CD4-positive, alpha-beta T cell treated with Interleukin-12 subunit alpha and Interleukin-12 subunit beta, for 1 hour (primary cell): ENCODE data around the gene PSMD9.

ENCODE experiments used
- DNase-seq: peaks from one replicate; pipeline ENCODE4 v3.0.0-alpha.2; 2020

The PSMD9 gene

GRCh38 chr12:121957861-121958515 is 69.4 kb downstream of the PSMD9 start:
- no peak for DNase-seq

GRCh38 chr12:121958541-121959240 is 70.1 kb downstream of the PSMD9 start:
- DNase-seq: no peak

GRCh38 chr12:121960541-121960940 is 72.0 kb downstream of the PSMD9 start:
- DNase-seq: no peak

GRCh38 chr12:121961195-121961879 is 72.7 kb downstream of the PSMD9 start:
- DNase-seq: no peak

DNA sequence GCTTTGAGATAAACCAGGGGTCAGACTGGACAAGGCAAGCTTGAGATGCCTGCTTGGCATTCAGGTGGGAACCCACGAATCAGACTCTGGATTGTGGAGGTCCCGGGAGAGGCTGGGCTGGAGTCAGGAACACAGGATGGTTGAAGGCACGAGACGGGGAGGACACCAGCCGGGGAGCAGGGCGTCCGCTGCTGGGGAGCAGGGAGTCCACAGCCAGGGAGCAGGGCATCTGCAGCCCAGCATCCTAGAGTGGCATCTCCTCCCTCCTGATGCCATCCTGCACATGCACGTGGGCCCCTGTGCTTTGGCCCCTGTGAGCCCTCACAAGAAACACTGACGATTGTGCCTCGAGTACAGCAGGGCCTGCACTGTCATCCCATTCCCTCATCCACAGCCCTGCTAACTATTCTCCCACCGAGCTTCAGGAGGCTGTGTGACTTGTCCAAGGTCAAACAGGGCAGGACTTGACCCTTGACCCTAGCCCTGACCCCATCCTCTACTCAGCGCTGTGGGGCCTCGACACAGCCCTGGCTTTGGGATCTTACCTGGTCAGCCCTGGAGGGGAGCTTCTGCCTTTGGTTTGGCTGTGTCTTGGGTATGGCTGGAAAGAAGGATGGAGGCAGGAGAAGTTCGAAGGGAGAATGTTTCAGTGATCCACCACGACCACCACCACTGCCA is 74.9 kb downstream of the PSMD9 start:
- no peak for DNase-seq

DNA sequence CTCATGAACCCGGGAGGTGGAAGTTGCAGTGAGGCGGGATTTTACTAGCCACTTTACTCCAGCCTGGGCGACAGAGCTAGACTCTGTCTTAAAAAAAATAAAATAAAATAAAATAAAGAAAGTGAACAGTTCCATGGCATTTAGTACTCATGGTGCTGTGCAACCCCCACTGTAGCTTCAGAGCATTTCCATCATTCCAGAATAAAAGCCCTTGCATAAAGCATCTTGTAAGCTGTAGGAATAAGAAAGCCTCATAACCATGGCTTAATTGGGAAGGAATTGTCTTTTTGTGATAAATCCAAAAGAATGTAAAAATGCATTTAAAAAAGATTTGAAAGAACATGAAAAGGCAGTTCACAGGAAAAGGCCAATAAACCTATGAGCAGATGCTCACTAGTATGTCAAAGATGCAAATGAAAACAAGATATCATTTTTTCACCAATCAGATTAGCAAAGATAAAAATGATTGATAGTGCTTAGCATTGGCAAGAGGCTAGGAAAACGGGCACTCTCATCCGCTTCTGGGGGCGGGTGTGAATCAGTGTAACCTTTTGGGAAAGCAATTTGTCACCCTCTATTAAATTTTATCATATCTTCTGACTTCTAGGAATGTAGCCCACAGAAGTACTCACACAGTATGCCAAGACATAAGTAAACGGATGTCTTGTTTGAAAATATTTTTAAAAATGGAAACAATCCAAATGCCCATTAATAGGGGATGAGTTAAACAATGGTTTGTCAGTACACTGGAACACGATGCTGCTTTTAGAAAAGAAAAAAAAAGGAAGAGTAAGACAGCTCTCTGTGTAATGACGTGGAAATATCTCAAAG is 76.4 kb downstream of the PSMD9 start:
- DNase-seq: no peak

DNA sequence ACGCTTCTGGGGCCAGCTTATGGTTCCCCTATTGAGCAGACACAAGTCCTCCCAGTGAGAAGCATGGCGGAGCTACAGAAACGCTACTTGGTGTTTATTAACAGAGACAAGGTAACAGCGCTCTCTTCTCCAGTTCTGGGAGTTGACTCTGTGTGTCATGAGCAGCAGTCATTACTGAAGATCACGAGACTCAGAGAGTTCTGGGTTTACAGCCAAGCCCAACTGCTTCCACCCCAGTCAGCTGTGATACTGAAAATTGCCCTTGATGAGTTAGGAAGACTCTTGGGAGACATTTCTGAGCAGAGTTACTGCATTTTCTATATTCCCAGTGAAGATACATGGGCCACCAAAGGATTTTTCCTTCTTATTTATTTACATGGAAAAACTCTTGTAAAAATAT is 78.4 kb downstream of the PSMD9 start:
- no peak for DNase-seq
